Cerebellar nuclear complex (tissue), 1 donor: Measurements from ENCODE around the gene CAMSAP1.

Experiments used
- DNase-seq, 2 experiments: peaks; one replicate each; lab custom pipeline; 2025; lab: John Stamatoyannopoulos, UW

CAMSAP1 gene

GRCh38 chr9:135759676-135760300 lies 147.6 kb downstream of the CAMSAP1 start:
- no peak for DNase-seq

DNA sequence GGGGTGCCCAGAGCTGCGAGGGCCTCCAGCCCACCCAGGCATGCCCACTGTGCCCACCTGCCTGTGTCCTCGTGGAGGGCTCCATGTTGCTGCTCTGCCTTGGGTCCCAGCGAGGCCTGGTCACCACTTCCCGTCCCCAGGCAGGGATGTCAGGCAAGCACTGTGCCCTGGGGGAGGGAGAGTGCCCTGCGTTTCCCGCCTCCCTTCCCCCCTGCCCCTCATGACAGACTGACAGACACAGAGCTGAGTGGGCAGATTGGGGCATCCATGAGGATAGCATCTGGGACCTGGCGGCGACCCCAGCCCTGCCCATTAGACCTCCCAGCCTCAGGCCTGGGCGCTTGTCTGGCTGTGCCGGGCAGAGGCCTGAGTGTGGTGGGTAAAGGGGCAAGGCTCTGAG lies 148.5 kb downstream of the CAMSAP1 start:
- DNase-seq, result no peak
